SU-DHL-6 (cell line): ENCODE data around the gene RAB6B.

Source experiments
- EZH2phosphoT487 ChIP-seq: fragments of 200-600 bp; sonication (generic), shearing (Covaris generic); conservative IDR thresholded peaks from 2 replicates; pipeline ENCODE4 v1.6.1; 2018; ENCODE audit warnings: mild to moderate bottlenecking, antibody characterized with exemption, low read length, moderate library complexity, mixed read lengths
- TF ChIP-seq, protein P1 (sequence below): fragments of 200-600 bp; sonication (generic); IDR thresholded peaks from one replicate; pipeline ENCODE4 v1.5.1; 2017; ENCODE audit warnings: antibody characterized with exemption, mild to moderate bottlenecking, low read length, moderate library complexity; ENCODE audit not compliant: insufficient read depth, poor library complexity, severe bottlenecking

- TF ChIP-seq, protein P1, sequence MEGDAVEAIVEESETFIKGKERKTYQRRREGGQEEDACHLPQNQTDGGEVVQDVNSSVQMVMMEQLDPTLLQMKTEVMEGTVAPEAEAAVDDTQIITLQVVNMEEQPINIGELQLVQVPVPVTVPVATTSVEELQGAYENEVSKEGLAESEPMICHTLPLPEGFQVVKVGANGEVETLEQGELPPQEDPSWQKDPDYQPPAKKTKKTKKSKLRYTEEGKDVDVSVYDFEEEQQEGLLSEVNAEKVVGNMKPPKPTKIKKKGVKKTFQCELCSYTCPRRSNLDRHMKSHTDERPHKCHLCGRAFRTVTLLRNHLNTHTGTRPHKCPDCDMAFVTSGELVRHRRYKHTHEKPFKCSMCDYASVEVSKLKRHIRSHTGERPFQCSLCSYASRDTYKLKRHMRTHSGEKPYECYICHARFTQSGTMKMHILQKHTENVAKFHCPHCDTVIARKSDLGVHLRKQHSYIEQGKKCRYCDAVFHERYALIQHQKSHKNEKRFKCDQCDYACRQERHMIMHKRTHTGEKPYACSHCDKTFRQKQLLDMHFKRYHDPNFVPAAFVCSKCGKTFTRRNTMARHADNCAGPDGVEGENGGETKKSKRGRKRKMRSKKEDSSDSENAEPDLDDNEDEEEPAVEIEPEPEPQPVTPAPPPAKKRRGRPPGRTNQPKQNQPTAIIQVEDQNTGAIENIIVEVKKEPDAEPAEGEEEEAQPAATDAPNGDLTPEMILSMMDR: no peak
- no peak for TF ChIP-seq EZH2phosphoT487
Measured at GRCh38 chr3:133895208-133896001, at the start of gene RAB6B.
